Glomerular visceral epithelial cell (primary cell): ENCODE results near the gene CLIC4.
"Not testable (repeated sequence)": the region's sequence is repeated elsewhere in the genome, so short reads cannot be mapped to it uniquely, and the experiment has no call there.

Source experiments
- DNase-seq: peaks from one replicate; pipeline ENCODE4 v3.0.0-alpha.2; 2016; ENCODE audit errors: extremely low spot score

The CLIC4 gene

DNA sequence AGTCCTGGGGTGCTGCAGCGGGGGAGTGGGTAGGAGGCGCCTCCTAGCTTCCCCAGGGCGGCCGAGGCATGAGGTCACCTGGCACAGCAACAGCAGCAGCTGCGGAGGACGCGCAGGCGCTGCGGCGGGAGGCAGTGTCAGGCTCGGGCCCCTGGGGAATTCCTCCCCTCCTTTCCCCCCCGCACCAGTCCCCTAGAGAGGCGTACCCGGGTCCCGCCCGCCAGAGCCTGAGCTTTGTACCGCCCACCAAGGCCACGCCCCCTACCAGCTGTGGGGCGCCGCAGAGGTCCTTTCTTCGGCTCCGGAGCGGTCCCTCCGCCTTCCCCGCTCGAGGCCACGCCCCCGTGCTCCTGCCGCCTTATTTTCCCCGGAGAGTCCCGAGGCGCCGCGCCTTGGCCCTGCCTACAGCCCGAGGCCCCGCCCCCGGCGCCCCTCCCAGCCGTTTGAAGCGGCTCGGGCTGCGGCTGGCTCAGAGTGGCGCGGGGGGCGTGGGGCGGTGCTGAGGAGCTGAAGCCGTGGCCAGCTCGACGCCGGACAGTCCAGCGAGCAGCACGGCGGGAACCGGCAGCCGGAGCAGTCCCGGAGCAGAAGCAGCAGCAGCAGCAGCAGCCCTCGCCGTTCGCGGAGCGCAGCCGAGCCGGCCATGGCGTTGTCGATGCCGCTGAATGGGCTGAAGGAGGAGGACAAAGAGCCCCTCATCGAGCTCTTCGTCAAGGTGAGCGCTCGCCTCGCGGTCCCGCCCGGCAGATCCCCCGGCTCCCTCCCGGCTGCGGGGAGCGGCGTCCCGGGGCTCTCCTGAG is at the start of gene CLIC4:
CLIC4 (plus strand) TSS at position 537 of the 800 bp plus-strand sequence; CDS start at position 644, 107 bp downstream.
- DNase-seq: peak; percentile 100

- no peak for DNase-seq
Measured at GRCh38 chr1:24696041-24696755, 49.0 kb upstream of the CLIC4 start.

- DNase-seq: no peak
Measured at GRCh38 chr1:24696756-24697330, 48.4 kb upstream of the CLIC4 start.

GRCh38 chr1:24697453-24698001 is 47.7 kb upstream of the CLIC4 start:
- not testable (repeated sequence) for DNase-seq

- not testable (repeated sequence) for DNase-seq
Measured at GRCh38 chr1:24698326-24698725, 46.9 kb upstream of the CLIC4 start.

- DNase-seq: peak; percentile 40
Measured at GRCh38 chr1:24699628-24700027, 45.6 kb upstream of the CLIC4 start.

DNA sequence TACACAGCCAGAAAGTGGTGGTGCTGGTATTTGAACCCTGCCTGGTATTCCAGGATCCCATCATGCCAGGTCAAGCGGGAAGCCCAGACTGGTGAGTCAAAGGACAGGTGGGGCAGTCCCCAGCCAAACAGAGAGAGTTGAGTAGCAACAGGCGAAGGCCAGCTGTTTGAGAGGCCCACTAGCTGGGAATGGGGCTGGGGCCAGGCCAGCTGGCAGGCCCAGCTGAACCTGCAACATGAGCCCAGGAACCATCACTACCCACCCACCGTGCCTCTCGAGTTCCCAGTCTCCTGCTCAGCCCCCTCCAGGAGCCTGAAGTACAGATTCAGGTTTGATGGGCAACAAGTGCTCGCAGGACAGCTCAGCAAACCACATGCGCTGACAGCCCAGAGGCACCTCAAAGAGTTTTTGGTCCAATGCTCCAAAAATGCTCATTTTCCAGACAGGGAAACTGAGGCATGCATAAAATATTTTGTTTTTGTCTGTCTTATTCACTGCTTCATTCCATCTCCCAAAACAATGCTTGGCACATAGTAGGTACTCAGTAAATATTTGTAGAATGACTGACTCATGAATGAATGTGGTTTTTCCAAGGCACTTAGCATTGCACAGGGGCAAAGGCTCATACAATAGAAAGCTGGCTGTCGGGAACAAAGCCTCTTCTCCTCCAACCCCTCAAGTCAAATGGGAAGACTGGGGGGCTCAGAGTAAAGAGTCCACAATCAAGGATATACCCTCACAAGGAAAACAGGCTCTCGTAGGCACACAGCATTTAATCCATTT is 42.5 kb upstream of the CLIC4 start:
- peak; percentile 92 for DNase-seq

DNA sequence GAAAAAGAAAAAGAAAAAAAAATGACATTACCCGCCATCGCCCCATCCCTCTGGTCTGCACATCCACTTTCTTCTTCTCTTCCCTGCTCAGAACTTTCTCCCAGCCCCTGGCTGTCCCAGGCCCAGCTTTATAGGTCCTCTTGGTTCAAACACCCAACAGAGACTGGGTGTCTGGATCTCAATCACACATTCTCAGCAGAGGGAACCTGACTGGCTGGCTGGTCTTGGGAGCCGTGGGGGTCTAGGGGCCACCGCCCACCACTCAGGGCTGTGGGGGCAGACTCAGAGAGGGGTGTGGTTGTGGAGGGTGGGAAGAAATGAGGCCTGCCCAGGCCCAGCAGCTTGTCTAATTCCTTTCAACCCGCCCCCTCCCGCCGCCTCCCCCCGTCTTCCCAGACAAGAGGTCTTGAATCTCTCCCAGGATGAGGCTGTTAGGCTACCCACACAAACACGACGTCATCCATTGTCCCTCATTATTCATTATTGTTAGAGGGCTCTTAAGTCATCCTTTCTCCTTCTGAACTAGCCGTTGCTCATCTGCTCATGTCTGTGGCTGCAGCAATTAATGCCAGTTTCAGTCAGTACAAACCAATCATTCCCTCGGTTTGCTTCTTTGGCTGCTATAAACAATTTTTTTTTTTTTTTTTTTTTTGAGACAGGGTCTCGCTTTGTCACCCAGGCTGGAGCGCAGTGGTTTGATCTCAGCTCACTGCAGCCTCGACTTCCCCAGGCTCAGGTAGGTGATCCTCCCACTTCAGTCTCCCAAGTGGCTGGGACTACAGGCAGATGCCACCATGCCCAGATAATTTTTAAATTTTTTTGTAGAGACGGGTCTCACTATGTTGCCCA is 40.6 kb upstream of the CLIC4 start:
- DNase-seq: peak; percentile 87

DNA sequence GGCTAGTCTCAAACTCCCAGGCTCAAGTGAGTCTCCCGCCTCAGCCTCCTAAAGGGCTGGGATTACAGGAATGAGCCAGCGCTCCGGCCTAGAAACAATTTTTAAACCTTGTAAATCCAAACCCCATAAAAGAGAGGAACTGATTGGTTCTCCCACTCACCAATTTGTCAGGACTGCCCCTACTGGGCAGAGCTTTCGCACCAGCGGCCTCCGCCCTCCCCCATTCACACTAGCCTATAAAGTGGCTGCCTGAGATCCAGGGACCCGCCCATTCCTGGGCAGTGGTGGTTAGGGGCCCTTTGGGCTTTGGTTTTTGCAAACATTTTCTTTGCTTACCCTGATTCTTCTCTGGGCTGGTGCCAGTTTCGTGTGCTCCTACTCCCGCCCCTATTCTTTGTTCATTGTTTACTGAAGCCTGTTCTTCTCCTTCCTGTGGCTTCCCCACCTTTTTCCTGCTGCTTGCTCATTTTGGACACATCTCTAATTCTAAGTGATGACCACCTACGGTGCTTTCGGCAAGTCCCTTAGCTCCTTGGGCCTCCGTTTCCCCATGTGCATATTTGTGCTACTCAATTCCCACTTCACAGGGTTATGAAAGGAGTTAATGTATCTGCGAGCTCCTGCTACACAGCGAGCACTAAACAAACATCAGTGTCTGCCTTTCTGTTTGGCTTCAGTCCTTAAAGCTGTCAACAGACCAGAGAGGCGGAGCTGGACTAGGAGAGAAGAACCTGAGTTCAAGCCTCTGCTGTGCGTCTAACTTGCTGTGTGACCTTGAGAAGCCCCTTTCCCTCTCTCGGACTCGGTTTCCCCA is 39.8 kb upstream of the CLIC4 start:
- peak; percentile 95 for DNase-seq

DNA sequence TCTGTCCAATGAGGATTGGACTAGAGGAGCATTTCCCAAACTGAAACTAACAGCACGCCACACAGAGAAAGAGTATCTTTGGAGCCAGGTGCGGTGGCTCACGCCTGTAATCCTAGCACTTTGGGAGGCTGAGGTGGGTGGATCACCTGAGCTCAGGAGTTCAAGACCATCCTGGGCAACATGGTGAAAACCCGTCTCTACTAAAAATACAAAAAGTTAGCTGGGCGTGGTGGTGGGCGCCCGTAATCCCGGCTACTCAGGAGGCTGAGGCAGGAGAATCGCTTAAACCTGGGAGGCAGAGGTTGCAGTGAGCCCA is 39.2 kb upstream of the CLIC4 start:
- DNase-seq: not testable (repeated sequence)

- DNase-seq: peak; percentile 61
Measured at GRCh38 chr1:24707687-24708086, 37.6 kb upstream of the CLIC4 start.

GRCh38 chr1:24708938-24709337 is 36.3 kb upstream of the CLIC4 start:
- DNase-seq: no peak

DNA sequence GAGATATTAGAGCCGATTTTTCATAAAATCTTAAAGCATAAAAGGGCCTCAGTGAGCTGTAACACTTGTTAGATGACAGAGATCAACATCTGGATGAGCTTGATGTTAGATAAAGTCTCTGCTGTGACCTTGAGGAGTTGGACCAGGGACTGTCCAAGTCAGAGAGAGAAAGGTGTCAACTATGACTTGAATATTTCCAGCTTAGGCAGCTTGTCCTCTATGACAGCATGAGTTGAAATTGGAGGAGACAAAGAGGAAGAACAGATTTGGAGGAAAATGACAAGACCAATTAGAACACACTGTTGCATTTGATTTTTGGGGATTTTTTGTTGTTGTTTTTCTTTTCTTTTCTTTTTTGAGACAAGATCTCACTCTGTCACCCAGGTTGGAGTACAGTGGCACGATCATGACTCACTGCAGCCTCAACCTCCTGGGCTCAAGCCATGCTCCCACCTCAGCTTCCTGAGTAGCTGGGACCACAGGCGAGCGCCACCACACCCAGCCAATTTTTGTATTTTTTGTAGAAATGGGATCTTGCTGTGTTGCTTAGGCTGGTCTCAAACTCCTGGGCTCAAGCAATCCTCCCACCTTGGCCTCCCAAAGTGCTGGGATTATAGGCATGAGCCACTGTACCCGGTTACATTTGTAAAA is 35.3 kb upstream of the CLIC4 start:
- DNase-seq: no peak

DNA sequence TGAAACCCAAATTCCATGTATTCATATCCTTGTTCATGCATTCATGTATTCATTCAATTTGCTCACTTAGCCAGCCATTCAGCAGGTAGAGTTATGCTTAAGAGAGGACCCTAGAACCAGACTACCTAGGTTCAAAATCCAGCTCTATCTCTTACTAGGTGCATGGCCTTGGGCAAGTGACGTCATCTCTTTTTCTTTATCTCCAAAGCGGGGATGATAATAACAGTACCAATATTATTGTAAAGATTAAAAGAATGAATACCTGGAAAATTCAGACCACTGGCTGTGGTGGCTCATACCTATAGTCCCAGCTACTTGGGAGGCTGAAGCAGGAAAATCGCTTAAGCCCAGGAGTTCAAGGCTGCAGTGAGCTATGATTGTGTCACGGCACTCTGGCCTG is 33.9 kb upstream of the CLIC4 start:
- no peak for DNase-seq

GRCh38 chr1:24713176-24713575 is 32.1 kb upstream of the CLIC4 start:
- peak; percentile 61 for DNase-seq

DNA sequence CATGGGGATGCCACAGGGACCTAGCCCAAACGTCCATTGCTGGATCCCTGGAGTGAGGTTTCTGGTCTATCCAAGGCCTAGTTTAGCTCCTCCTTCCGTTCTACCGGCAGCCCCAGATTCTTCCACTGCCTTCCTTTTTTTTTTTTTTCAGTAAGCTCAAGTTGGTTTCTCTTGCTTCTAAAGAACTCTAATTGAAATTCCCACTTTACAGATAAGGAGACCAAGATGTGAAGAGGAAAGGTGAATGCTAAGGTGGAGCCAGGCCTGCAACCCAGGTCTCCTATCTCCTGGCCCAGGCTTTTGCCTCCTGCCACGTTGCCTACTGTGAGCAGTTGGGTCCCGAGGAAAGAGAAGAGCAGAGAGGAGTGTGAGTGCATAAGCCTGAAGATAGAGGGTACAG is 31.5 kb upstream of the CLIC4 start:
- DNase-seq: no peak

- peak; percentile 51 for DNase-seq
Measured at GRCh38 chr1:24714859-24715520, 30.3 kb upstream of the CLIC4 start.

GRCh38 chr1:24715658-24716057 is 29.6 kb upstream of the CLIC4 start:
- DNase-seq: no peak
